GM20000 (cell line): ENCODE results near the gene CPED1.

Source experiments
- DNase-seq: peaks from one replicate; pipeline ENCODE4 v3.0.0; 2012; ENCODE audit warnings: low spot score
- TF ChIP-seq, protein P1 (sequence below): IDR thresholded peaks from 2 replicates; pipeline ENCODE4 v1.5.1; 2012; ENCODE audit warnings: mild to moderate bottlenecking, control low read depth; ENCODE audit errors: extremely low read depth, missing control alignments

CPED1 gene

DNA sequence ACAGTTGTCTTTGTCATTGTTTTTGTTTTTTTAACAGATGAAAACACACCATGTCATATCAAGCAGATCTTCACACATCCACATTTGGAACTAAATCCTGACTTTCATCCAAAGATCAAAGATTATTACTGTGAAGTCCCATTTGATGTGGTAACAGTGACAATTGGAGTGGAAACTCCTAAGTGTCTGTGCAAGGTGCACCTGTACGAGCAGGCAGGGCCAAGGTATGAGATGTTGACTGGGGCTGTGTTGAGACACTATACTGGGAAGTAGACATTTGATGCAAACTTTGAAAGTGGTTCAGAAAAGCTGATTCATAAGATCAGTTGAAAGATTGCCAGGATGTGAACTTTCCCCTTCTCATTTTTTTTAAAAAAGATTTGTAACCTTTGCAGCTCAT is 152.3 kb downstream of the CPED1 start:
- no peak for DNase-seq
- TF ChIP-seq, protein P1, sequence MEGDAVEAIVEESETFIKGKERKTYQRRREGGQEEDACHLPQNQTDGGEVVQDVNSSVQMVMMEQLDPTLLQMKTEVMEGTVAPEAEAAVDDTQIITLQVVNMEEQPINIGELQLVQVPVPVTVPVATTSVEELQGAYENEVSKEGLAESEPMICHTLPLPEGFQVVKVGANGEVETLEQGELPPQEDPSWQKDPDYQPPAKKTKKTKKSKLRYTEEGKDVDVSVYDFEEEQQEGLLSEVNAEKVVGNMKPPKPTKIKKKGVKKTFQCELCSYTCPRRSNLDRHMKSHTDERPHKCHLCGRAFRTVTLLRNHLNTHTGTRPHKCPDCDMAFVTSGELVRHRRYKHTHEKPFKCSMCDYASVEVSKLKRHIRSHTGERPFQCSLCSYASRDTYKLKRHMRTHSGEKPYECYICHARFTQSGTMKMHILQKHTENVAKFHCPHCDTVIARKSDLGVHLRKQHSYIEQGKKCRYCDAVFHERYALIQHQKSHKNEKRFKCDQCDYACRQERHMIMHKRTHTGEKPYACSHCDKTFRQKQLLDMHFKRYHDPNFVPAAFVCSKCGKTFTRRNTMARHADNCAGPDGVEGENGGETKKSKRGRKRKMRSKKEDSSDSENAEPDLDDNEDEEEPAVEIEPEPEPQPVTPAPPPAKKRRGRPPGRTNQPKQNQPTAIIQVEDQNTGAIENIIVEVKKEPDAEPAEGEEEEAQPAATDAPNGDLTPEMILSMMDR, result no peak

DNA sequence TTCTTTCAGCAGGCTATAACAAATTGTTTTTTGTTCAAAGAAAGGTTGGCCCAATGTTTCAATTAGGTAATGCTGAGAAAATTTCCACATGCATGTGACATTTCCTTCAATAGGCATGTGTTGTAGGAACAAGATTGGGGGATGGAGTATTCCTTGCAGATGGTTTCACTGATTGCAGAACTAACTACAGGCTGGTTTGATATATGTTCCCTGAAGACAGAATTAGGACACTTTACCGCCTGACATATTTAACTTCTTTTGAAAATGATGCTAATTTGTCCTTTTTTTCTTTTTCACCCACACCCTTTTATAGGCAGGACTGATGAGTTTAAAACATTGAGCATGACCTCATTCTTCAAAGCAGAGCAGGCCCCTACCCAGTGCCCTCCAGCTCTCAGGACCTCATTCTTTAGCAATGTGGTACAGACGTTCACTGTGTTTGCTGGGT is 163.3 kb downstream of the CPED1 start:
- no peak for DNase-seq
- TF ChIP-seq, protein P1, result no peak

DNA sequence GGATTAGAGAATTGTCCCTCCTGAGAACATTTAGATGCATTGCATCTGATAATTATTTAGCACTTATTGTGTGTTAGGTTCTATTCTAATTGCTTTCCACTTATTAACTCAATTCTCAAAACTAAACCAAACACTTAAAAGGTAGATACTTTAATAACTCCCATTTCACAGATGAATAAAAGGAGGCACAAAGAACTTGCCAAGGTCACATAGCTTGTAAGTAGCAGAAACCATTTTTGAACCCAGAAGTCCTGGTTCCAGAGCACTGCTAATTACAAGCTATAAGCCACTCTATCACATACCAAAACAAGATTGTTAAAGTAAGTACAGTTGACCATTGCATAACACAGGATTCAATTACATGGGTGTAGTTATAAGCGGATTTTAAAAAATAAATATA is 164.9 kb downstream of the CPED1 start:
- DNase-seq, result no peak
- TF ChIP-seq, protein P1, result no peak

DNA sequence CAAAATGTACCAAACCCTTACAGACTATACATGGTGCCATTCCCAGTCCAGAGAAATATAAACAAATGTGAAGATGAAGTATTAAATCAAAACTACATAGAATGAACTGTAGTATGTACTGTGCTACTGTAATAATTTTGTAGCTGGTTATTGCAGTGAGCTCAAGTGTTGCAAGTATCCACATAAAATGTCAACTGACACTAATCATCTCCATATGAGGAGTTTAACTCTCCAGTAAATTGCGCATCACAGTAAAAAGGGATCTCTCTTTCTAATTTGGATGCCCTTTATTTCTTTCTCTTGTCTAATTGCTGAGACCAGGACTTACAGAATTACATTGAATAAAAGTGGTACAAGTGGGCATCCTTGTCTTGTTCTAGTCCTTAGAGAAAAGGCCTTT is 165.5 kb downstream of the CPED1 start:
- TF ChIP-seq, protein P1, result no peak
- DNase-seq, result no peak

DNA sequence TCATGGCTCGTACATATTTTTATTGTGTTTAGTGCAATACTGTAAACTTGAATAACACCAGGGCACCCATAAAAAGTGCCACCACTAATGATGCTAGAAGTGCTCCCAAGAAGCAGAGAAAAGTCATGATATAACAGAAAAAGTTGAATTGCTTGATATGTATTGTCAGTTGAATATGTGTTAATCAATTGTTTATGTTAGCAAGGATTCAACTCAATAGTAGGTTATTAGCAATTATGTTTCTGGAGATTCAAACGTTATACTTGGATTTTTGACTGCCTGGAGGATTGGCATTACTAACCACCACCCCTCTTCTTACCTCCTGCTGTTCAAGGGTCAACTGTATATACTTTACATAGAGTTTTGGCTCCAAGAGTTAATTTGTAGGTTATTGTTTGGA is 168.3 kb downstream of the CPED1 start:
- TF ChIP-seq, protein P1, result no peak

DNA sequence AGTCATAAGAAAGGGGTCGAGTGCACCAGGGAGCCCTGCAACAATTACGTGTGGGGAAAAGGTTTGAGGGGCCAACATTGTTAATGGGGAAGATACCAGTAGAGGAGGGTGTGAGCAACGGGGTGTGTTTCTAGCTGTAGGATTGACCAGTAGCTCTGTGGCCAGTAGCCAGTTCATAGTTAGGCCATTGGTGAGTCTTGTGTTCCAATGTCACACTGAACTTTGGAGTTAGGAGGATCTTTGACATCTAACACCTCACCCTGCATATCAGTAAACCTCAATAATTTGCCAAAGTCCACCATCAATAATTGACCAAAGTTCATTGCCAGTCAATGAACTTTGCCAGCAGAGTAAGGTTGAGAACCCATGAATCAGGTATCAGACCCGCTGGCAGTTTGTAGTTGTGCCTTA is 168.8 kb downstream of the CPED1 start:
- TF ChIP-seq, protein P1, result no peak
- no peak for DNase-seq

More for the DNA sequence above, 168.3 kb downstream of the CPED1 start:
- DNase-seq, result no peak

DNA sequence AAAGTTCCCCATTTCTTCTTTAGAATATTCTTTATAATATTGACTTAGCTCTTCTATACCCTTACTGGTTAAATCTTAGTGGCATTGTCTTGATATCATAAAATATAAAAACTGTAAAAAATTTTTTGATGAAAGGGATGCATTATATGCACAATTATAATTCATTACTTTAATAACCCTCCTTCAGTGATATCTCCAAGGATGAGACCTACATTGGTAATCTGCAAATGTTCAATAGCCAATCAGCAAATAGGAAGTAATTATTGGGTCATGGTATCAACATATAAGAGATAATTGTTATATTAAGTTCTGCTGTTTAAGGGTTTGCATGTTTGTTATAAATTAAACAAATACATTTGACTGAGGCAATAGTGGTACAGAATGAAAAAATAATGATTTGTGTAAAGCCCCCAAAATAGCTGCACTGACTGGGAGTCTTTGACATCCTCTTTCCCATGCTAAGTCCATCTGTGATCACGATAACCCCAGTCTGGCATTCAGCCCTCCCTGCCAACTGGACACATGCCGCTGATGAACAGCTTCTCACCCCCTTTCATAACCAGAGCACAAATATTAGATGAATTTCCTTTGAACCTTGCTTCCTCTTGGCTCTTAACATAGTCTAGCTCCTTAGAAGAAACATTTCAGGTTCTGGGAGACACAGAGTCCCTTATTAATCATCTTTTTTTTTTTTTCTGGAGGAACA is 169.5 kb downstream of the CPED1 start:
- TF ChIP-seq, protein P1, result no peak

More for the DNA sequence above, 169.5 kb downstream of the CPED1 start:
- DNase-seq, result no peak
